Effector memory CD8-positive, alpha-beta T cell (primary cell): Measurements from ENCODE around the gene MAPKAPK2.
"Not testable (repeated sequence)": the region's sequence is repeated elsewhere in the genome, so short reads cannot be mapped to it uniquely, and the experiment has no call there.

ENCODE experiments used
- ATAC-seq: fragments of 150-1000 bp; cut with Tn5 transposase; replicated peaks from 2 replicates; pipeline ENCODE4 v1.10.0; 2021; ENCODE audit warnings: mild to moderate bottlenecking, moderate library complexity
- DNase-seq, 3 experiments: peaks; one replicate each; pipeline ENCODE4 v3.0.0; 2021
- H3K27ac Mint-ChIP-seq, 2 donors: one replicate each; pipeline ENCODE4 v1.8.0; 2022; ENCODE audit warnings: mild to moderate bottlenecking in 2 of 2, mixed read lengths in 2 of 2, moderate library complexity in 2 of 2
- H3K27me3 Mint-ChIP-seq, 2 donors: one replicate each; pipeline ENCODE4 v1.8.0; 2022; ENCODE audit warnings: mixed read lengths in 2 of 2
- H3K36me3 Mint-ChIP-seq: one replicate; pipeline ENCODE4 v1.8.0; 2022; ENCODE audit warnings: mild to moderate bottlenecking, moderate library complexity, mixed read lengths; ENCODE audit not compliant: insufficient read depth
- H3K4me1 Mint-ChIP-seq, 2 donors: one replicate each; pipeline ENCODE4 v1.8.0; 2022; ENCODE audit warnings: low read depth in 2 of 2, mixed read lengths in 2 of 2
- H3K4me3 Mint-ChIP-seq, 2 donors: one replicate each; pipeline ENCODE4 v1.8.0; 2022; ENCODE audit warnings: mild to moderate bottlenecking in 2 of 2, mixed read lengths in 2 of 2, moderate library complexity in 2 of 2
- H3K9me3 Mint-ChIP-seq, 2 donors: one replicate each; pipeline ENCODE4 v1.8.0; 2022; ENCODE audit warnings: mixed read lengths in 2 of 2

Gene MAPKAPK2

GRCh38 chr1:206744683-206745082 is 60.0 kb downstream of the MAPKAPK2 start:
- DNase-seq (no peak), ATAC-seq (peak; percentile 55)
- no peaks in the 10 kb centered on the region for H3K27me3 Mint-ChIP-seq
- H3K36me3 Mint-ChIP-seq = peaks cover 11% of the 10 kb centered on the region
- peaks cover 25 to 30% of the 10 kb centered on the region in 2 donors for H3K4me1 Mint-ChIP-seq
- no peaks in the 10 kb centered on the region for H3K9me3 Mint-ChIP-seq
- H3K4me3 Mint-ChIP-seq = peak overlapping the region; percentile 20 to 51
- peak overlapping the region; percentile 47 to 76 for H3K27ac Mint-ChIP-seq

- no peaks in the 10 kb centered on the region for H3K27me3 Mint-ChIP-seq
- H3K36me3 Mint-ChIP-seq = peaks cover 11% of the 10 kb centered on the region
- DNase-seq = no peak
- no peaks in the 10 kb centered on the region for H3K9me3 Mint-ChIP-seq
- H3K4me1 Mint-ChIP-seq = peaks cover 22 to 27% of the 10 kb centered on the region in 2 donors
- H3K27ac Mint-ChIP-seq = peak overlapping the region; percentile 47 to 76
- peak; percentile 53 for ATAC-seq
- peak overlapping the region in 1 of 2 donors; percentile 51 for H3K4me3 Mint-ChIP-seq
These were observed 60.6 kb downstream of the MAPKAPK2 start for GRCh38 chr1:206745301-206745700.

- Mint-ChIP-seq H3K9me3 (no peaks in the 10 kb centered on the region), H3K4me3 (no peak overlapping the region), H3K27me3 (no peaks in the 10 kb centered on the region)
These were observed 63.8 kb downstream of the MAPKAPK2 start for GRCh38 chr1:206748348-206749030.

GRCh38 chr1:206751891-206752290 is 67.2 kb downstream of the MAPKAPK2 start:
- no peak overlapping the region for H3K4me3 Mint-ChIP-seq
- H3K36me3 Mint-ChIP-seq = no peaks in the 10 kb centered on the region
- DNase-seq (no peak), ATAC-seq (no peak)
- no peak overlapping the region for H3K27ac Mint-ChIP-seq
- no peaks in the 10 kb centered on the region for H3K27me3 Mint-ChIP-seq
- H3K9me3 Mint-ChIP-seq = no peaks in the 10 kb centered on the region
- H3K4me1 Mint-ChIP-seq = peaks cover 15 to 30% of the 10 kb centered on the region in 2 donors

More at GRCh38 chr1:206748348-206749030, 63.8 kb downstream of the MAPKAPK2 start:
- H3K27ac Mint-ChIP-seq = no peak overlapping the region
- no peak for ATAC-seq
- peaks cover 13 to 26% of the 10 kb centered on the region in 2 donors for H3K4me1 Mint-ChIP-seq
- DNase-seq = no peak
- H3K36me3 Mint-ChIP-seq = peaks cover 5% of the 10 kb centered on the region

- no peaks in the 10 kb centered on the region for H3K9me3 Mint-ChIP-seq
- ATAC-seq (no peak), DNase-seq (no peak)
- no peaks in the 10 kb centered on the region for H3K36me3 Mint-ChIP-seq
- H3K27me3 Mint-ChIP-seq = no peaks in the 10 kb centered on the region
- peak overlapping the region in 1 of 2 donors; percentile 66 for H3K27ac Mint-ChIP-seq
- H3K4me1 Mint-ChIP-seq = peaks cover 15 to 30% of the 10 kb centered on the region in 2 donors
- no peak overlapping the region for H3K4me3 Mint-ChIP-seq
These were observed 67.8 kb downstream of the MAPKAPK2 start for GRCh38 chr1:206752481-206752880.

- no peaks in the 10 kb centered on the region for H3K27me3 Mint-ChIP-seq
- H3K9me3 Mint-ChIP-seq = no peaks in the 10 kb centered on the region
- no peaks in the 10 kb centered on the region for H3K36me3 Mint-ChIP-seq
- no peak overlapping the region for H3K4me3 Mint-ChIP-seq
- peaks cover 15 to 30% of the 10 kb centered on the region in 2 donors for H3K4me1 Mint-ChIP-seq
- no peak overlapping the region for H3K27ac Mint-ChIP-seq
- DNase-seq = no peak
- ATAC-seq = no peak
These were observed 68.4 kb downstream of the MAPKAPK2 start for GRCh38 chr1:206753141-206753540.

- ATAC-seq = no peak
- no peak overlapping the region for H3K4me3 Mint-ChIP-seq
- H3K9me3 Mint-ChIP-seq = no peaks in the 10 kb centered on the region
- no peak for DNase-seq
- peaks cover 15 to 30% of the 10 kb centered on the region in 2 donors for H3K4me1 Mint-ChIP-seq
- no peaks in the 10 kb centered on the region for H3K36me3 Mint-ChIP-seq
- peak overlapping the region in 1 of 2 donors; percentile 14 for H3K27ac Mint-ChIP-seq
- H3K27me3 Mint-ChIP-seq = no peaks in the 10 kb centered on the region
These were observed 69.3 kb downstream of the MAPKAPK2 start for GRCh38 chr1:206754011-206754410.

- H3K9me3 Mint-ChIP-seq = no peaks in the 10 kb centered on the region
- H3K4me3 Mint-ChIP-seq = no peak overlapping the region
- DNase-seq (peak in 1 of 3 experiments; percentile 37), ATAC-seq (peak; percentile 97)
- peaks cover 14 to 25% of the 10 kb centered on the region in 2 donors for H3K4me1 Mint-ChIP-seq
- H3K36me3 Mint-ChIP-seq = no peaks in the 10 kb centered on the region
- no peak overlapping the region for H3K27ac Mint-ChIP-seq
- H3K27me3 Mint-ChIP-seq = no peaks in the 10 kb centered on the region
These were observed 73.0 kb downstream of the MAPKAPK2 start for GRCh38 chr1:206757524-206758266.

GRCh38 chr1:206760590-206760989 is 75.9 kb downstream of the MAPKAPK2 start:
- Mint-ChIP-seq H3K36me3 (no peaks in the 10 kb centered on the region), H3K27ac (no peak overlapping the region), H3K4me1 (peaks cover 12% of the 10 kb centered on the region in 2 donors), H3K4me3 (no peak overlapping the region), H3K27me3 (no peaks in the 10 kb centered on the region), H3K9me3 (no peaks in the 10 kb centered on the region)
- DNase-seq (no peak), ATAC-seq (no peak)

- no peak overlapping the region for H3K4me3 Mint-ChIP-seq
- no peaks in the 10 kb centered on the region for H3K9me3 Mint-ChIP-seq
- no peaks in the 10 kb centered on the region for H3K27me3 Mint-ChIP-seq
- H3K36me3 Mint-ChIP-seq = peaks cover 2% of the 10 kb centered on the region
- DNase-seq (no peak), ATAC-seq (no peak)
- peaks cover 15 to 16% of the 10 kb centered on the region in 2 donors for H3K4me1 Mint-ChIP-seq
- H3K27ac Mint-ChIP-seq = peak overlapping the region in 1 of 2 donors; percentile 63
These were observed 76.6 kb downstream of the MAPKAPK2 start for GRCh38 chr1:206761159-206761768.

- H3K27ac Mint-ChIP-seq, H3K36me3 Mint-ChIP-seq, H3K27me3 Mint-ChIP-seq, H3K9me3 Mint-ChIP-seq, H3K4me3 Mint-ChIP-seq, ATAC-seq, DNase-seq: not testable (repeated sequence)
- H3K4me1 Mint-ChIP-seq = peaks cover 18 to 23% of the 10 kb centered on the region in 2 donors
These were observed 78.1 kb downstream of the MAPKAPK2 start for GRCh38 chr1:206762741-206763364.

GRCh38 chr1:206765771-206766170 is 81.1 kb downstream of the MAPKAPK2 start:
- ATAC-seq = not testable (repeated sequence)

GRCh38 chr1:206766251-206766856 is 81.6 kb downstream of the MAPKAPK2 start:
- Mint-ChIP-seq H3K4me3 (peak overlapping the region; percentile 61 to 75), H3K36me3 (peaks cover 5% of the 10 kb centered on the region), H3K27ac (peak overlapping the region; percentile 7 to 85), H3K4me1 (peaks cover 48 to 50% of the 10 kb centered on the region in 2 donors), H3K27me3 (no peaks in the 10 kb centered on the region), H3K9me3 (no peaks in the 10 kb centered on the region)
- ATAC-seq (peak; percentile 75), DNase-seq (peak; percentile 62 to 69 (median 67))

More at GRCh38 chr1:206765771-206766170, 81.1 kb downstream of the MAPKAPK2 start:
- DNase-seq, H3K27me3 Mint-ChIP-seq, H3K36me3 Mint-ChIP-seq, H3K9me3 Mint-ChIP-seq: not testable (repeated sequence)
- peak overlapping the region; percentile 28 to 75 for H3K4me3 Mint-ChIP-seq
- H3K27ac Mint-ChIP-seq = peak overlapping the region in 1 of 2 donors; percentile 85
- peaks cover 43 to 45% of the 10 kb centered on the region in 2 donors for H3K4me1 Mint-ChIP-seq
